Measurements from ENCODE around the gene KHK.

The KHK gene

GRCh38 chr2:27050281-27050995 lies 36.1 kb upstream of the KHK start:
- H3K36me3 ChIP-seq (ENCODE audit: control insufficient read depth, insufficient read depth, low read length), result peaks cover 7% of the 10 kb centered on the region
- H3K27me3 ChIP-seq (replicated peaks; ENCODE audit: control insufficient read depth, insufficient read depth, low read length), result no peaks in the 10 kb centered on the region
- peak; percentile 25 for TF ChIP-seq CTCF (IDR thresholded peaks at IDR 0.05; ENCODE audit: insufficient read depth, low read length, poor library complexity, severe bottlenecking)
- peak; percentile 90 for DNase-seq (ENCODE audit: extremely low read depth, insufficient read length)
- H3K4me3 ChIP-seq (replicated peaks; ENCODE audit: low read depth, low read length), result peak overlapping the region; percentile 94

- Histone ChIP-seq H3K4me3 (replicated peaks; ENCODE audit: low read depth, low read length) (peak within 1 kb of the TSS; percentile 94), H3K27me3 (replicated peaks; ENCODE audit: control insufficient read depth, insufficient read depth, low read length) (no peaks in the 10 kb centered on the region), H3K36me3 (ENCODE audit: control insufficient read depth, insufficient read depth, low read length) (peaks cover 11% of the 10 kb centered on the region)
- DNase-seq (ENCODE audit: extremely low read depth, insufficient read length), result peak; percentile 97
- no peak for TF ChIP-seq CTCF (IDR thresholded peaks at IDR 0.05; ENCODE audit: insufficient read depth, low read length, poor library complexity, severe bottlenecking)
Measured at GRCh38 chr2:27050996-27051901, 35.3 kb upstream of the KHK start, which contains the start of gene AGBL5. TSS of gene AGBL5 (plus strand) at chr2:27051668. CDS start at chr2:27052959, 1,291 bp downstream.

- DNase-seq (ENCODE audit: extremely low read depth, insufficient read length), result no peak
Measured at GRCh38 chr2:27051902-27052645, 34.5 kb upstream of the KHK start.

GRCh38 chr2:27053321-27053720 lies 33.3 kb upstream of the KHK start:
- Histone ChIP-seq H3K4me3 (replicated peaks; ENCODE audit: low read depth, low read length) (no peak overlapping the region), H3K36me3 (ENCODE audit: control insufficient read depth, insufficient read depth, low read length) (peaks cover 20% of the 10 kb centered on the region), H3K27me3 (replicated peaks; ENCODE audit: control insufficient read depth, insufficient read depth, low read length) (no peaks in the 10 kb centered on the region)
- TF ChIP-seq CTCF (IDR thresholded peaks at IDR 0.05; ENCODE audit: insufficient read depth, low read length, poor library complexity, severe bottlenecking), result no peak
- no peak for DNase-seq (ENCODE audit: extremely low read depth, insufficient read length)

More at GRCh38 chr2:27051902-27052645, 34.5 kb upstream of the KHK start:
- Histone ChIP-seq H3K4me3 (replicated peaks; ENCODE audit: low read depth, low read length) (peak overlapping the region; percentile 94), H3K36me3 (ENCODE audit: control insufficient read depth, insufficient read depth, low read length) (peaks cover 13% of the 10 kb centered on the region), H3K27me3 (replicated peaks; ENCODE audit: control insufficient read depth, insufficient read depth, low read length) (no peaks in the 10 kb centered on the region)
- no peak for TF ChIP-seq CTCF (IDR thresholded peaks at IDR 0.05; ENCODE audit: insufficient read depth, low read length, poor library complexity, severe bottlenecking)

GRCh38 chr2:27053776-27054175 lies 32.8 kb upstream of the KHK start:
- H3K27me3 ChIP-seq (replicated peaks; ENCODE audit: control insufficient read depth, insufficient read depth, low read length), result no peaks in the 10 kb centered on the region
- H3K36me3 ChIP-seq (ENCODE audit: control insufficient read depth, insufficient read depth, low read length), result peaks cover 21% of the 10 kb centered on the region
- no peak overlapping the region for H3K4me3 ChIP-seq (replicated peaks; ENCODE audit: low read depth, low read length)
- TF ChIP-seq CTCF (IDR thresholded peaks at IDR 0.05; ENCODE audit: insufficient read depth, low read length, poor library complexity, severe bottlenecking), result no peak
- no peak for DNase-seq (ENCODE audit: extremely low read depth, insufficient read length)

Measured in GM06990 (cell line).